T-helper 17 cell (primary cell): Measurements from ENCODE around the gene CLEC4G. TPM values are rescaled to one million over a fixed set of nuclear protein-coding genes. Genes with fewer than 3 reads are reported as not detected.

Experiments
- total RNA-seq, 4 donors: library from RNA in 2 of 4; stranded (reverse) in 2 of 4; gene quantifications; one replicate each; pipeline ENCODE4 v1.2.3 and lab custom pipeline; 2022 to 2026

The CLEC4G gene
- total RNA-seq, 2 donors from 2014 or later, result not detected

Other genes with a start within 250 kb of the CLEC4G start
- not detected for gene PEX11G, start 243.1 kb downstream of the CLEC4G start, total RNA-seq
- 1 to 10 TPM; 4.1 to 5.1 TPM for gene ZNF358, start 216.0 kb downstream of the CLEC4G start, total RNA-seq
- gene MCOLN1, start 209.5 kb downstream of the CLEC4G start, total RNA-seq, result 10 to 100 TPM; 11.4 to 17.0 TPM
- gene PNPLA6, start 196.4 kb downstream of the CLEC4G start, total RNA-seq, result 10 to 100 TPM; 95.1 to 97.2 TPM
- under 1 TPM; 0.12 to 0.44 TPM for gene CAMSAP3, start 136.2 kb downstream of the CLEC4G start, total RNA-seq
- 10 to 100 TPM; 56.3 to 70.1 TPM for gene XAB2, start 102.6 kb downstream of the CLEC4G start, total RNA-seq
- gene PET100, start 102.3 kb downstream of the CLEC4G start, total RNA-seq, result 100 to 1,000 TPM; 106 to 109 TPM
- 1 to 10 TPM; 2.0 to 9.1 TPM for gene PCP2, start 98.4 kb downstream of the CLEC4G start, total RNA-seq
- 100 to 1,000 TPM; 256 to 274 TPM for gene STXBP2, start 95.0 kb downstream of the CLEC4G start, total RNA-seq
- not detected for gene RETN, start 63.1 kb downstream of the CLEC4G start, total RNA-seq
- gene MCEMP1, start 55.0 kb downstream of the CLEC4G start, total RNA-seq, result under 1 TPM; 0.52 to 0.68 TPM
- 10 to 100 TPM; 55.5 to 69.8 TPM for gene TRAPPC5, start 51.3 kb downstream of the CLEC4G start, total RNA-seq
- 1 to 10 TPM in 1 of 2 donors, not detected in 1; 7.0 TPM for gene FCER2, start 30.0 kb downstream of the CLEC4G start, total RNA-seq
- not detected for gene CD209, start 15.4 kb upstream of the CLEC4G start, total RNA-seq
- gene CLEC4M, start 31.1 kb upstream of the CLEC4G start, total RNA-seq, result under 1 TPM in 1 of 2 donors, not detected in 1; 0.17 TPM
- gene EVI5L, start 98.1 kb upstream of the CLEC4G start, total RNA-seq, result 10 to 100 TPM in 1 of 2 donors, 1 to 10 TPM in 1; 9.3 to 10.1 TPM
- gene PRR36, start 142.3 kb upstream of the CLEC4G start, total RNA-seq, result under 1 TPM; 0.37 to 0.63 TPM
- not detected for gene LRRC8E, start 156.4 kb upstream of the CLEC4G start, total RNA-seq
- gene MAP2K7, start 171.8 kb upstream of the CLEC4G start, total RNA-seq, result 100 to 1,000 TPM; 104 to 107 TPM
- 1 to 10 TPM; 1.4 to 1.7 TPM for gene TGFBR3L, start 182.7 kb upstream of the CLEC4G start, total RNA-seq
- gene SNAPC2, start 188.2 kb upstream of the CLEC4G start, total RNA-seq, result 10 to 100 TPM; 12.6 to 16.0 TPM
- gene CTXN1, start 194.0 kb upstream of the CLEC4G start, total RNA-seq, result not detected
- gene TIMM44, start 211.6 kb upstream of the CLEC4G start, total RNA-seq, result 10 to 100 TPM; 89.5 to 93.1 TPM